Left hindlimb (tissue), 1 donor: ENCODE results near the gene EFNA3.
A peak's percentile ranks its signal among the peaks of the same experiment; 100 is the strongest.

ENCODE experiments used
- DNase-seq: peaks from one replicate; pipeline ENCODE4 v3.0.0-alpha.2; 2018

Gene EFNA3

DNA sequence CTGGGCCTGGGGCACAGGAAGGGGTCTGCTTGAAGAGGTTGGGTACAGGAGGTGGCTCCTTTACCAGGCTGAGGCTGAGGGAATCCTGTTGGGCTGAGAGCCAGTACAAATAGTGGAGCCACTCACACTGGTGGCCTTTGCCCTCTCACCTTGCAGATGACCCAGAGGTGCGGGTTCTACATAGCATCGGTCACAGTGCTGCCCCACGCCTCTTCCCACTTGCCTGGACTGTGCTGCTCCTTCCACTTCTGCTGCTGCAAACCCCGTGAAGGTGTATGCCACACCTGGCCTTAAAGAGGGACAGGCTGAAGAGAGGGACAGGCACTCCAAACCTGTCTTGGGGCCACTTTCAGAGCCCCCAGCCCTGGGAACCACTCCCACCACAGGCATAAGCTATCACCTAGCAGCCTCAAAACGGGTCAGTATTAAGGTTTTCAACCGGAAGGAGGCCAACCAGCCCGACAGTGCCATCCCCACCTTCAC is 55.2 kb downstream of the EFNA3 start:
- DNase-seq: no peak

DNA sequence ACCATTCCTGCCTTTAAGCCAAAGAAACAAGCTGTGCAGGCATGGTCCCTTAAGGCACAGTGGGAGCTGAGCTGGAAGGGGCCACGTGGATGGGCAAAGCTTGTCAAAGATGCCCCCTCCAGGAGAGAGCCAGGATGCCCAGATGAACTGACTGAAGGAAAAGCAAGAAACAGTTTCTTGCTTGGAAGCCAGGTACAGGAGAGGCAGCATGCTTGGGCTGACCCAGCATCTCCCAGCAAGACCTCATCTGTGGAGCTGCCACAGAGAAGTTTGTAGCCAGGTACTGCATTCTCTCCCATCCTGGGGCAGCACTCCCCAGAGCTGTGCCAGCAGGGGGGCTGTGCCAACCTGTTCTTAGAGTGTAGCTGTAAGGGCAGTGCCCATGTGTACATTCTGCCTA is 55.7 kb downstream of the EFNA3 start:
- no peak for DNase-seq

DNA sequence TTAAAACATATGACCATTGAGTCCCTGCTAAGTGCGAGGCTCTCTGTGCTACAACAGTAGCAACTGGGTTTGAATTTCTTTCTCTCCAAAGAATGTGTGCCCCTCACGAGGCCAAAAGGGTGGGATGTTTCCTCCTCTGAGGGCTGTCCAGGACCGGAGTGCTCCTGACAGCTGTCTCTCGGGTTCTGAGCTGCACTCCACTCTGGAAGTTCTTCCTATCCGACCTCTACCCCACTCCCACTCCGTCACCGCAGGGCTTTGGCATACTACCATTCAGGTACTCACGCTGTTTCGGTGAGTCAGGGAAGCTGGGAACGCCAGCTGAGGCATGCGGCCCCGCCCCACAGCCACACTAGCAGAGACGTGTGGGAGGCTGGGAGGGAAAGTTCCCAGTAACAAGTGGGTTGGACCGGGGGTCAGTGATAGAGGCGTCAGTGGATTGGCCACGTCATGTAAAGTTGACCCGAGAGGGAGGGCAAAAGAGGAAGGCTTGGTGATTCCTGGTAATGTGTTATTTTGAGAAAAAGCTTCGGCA is 56.3 kb downstream of the EFNA3 start:
- DNase-seq: peak; percentile 89

DNA sequence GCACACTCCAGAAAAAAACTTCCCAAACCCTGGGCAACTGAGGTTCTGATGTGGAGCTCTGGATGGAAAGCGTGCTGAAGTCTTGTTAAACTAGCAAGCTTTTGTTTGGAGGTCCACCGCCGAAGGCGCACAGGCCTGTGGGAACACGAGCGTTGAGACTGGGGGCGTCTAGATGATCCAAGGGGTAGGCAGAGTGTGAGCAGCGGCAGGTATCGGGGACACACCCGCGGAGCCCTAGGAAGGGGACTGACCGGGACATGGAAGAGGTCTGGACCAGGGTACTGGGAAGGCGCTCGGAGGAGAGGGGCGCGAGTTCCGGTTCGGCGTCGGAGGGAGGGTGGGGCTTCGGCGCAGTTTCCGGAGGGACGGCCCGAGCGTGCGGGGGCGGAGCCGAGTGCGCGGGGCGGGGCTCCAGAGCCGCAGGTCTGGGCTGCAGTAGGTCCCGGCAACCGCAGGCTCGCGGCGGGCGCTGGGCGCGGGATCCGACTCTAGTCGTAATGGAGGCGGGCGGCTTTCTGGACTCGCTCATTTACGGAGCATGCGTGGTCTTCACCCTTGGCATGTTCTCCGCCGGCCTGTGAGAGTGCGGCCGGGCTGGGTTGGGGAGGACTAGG is 56.9 kb downstream of the EFNA3 start, which contains the start of gene SLC50A1:
Gene SLC50A1, plus strand, starts transcription at position 438 of the 614 bp plus-strand sequence. Its CDS starts 60 bp downstream, at position 498.
- peak; percentile 97 for DNase-seq

DNA sequence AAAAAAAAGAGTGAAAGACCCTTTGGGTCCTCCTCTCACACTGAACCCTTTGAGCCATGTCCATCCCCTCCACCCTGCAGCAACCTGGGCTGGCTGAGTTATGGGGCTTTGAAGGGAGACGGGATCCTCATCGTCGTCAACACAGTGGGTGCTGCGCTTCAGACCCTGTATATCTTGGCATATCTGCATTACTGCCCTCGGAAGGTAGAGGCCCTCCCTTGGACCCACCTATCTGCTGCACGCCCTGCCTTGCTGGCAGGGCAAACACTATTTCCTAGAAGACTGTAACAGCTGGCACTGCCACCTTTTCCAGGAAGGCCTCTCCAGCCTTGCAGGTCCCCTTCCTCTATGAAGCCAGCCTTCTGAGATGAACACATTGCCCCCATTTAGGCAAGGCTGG is 58.1 kb downstream of the EFNA3 start:
- DNase-seq: no peak
